Erythroblast (primary cell): Measurements from ENCODE around the gene RET.

ENCODE experiments used
- DNase-seq, 2 experiments: peaks; one replicate each; lab custom pipeline; 2025; lab: John Stamatoyannopoulos, UW
- GATA1 ChIP-seq: IDR thresholded peaks from 2 replicates; pipeline ENCODE4 v1.6.1; 2011; ENCODE audit warnings: low read depth, mild to moderate bottlenecking, control low read depth, low read length, moderate library complexity
- POLR2A ChIP-seq: IDR thresholded peaks from 2 replicates; pipeline ENCODE4 v1.6.1; 2011; ENCODE audit warnings: mild to moderate bottlenecking, low read length

Gene RET

GRCh38 chr10:43064331-43065075 lies 12.4 kb upstream of the RET start:
- DNase-seq: no peak
- TF ChIP-seq POLR2A (no peak), GATA1 (no peak)

- no peak for TF ChIP-seq GATA1
- TF ChIP-seq POLR2A: no peak
- DNase-seq: no peak
These were observed 11.6 kb upstream of the RET start for GRCh38 chr10:43065234-43065633.

- no peak for DNase-seq
- no peak for TF ChIP-seq GATA1
- TF ChIP-seq POLR2A: no peak
These were observed 11.1 kb upstream of the RET start for GRCh38 chr10:43065761-43066160.

- no peak for DNase-seq
- TF ChIP-seq POLR2A (no peak), GATA1 (no peak)
These were observed 10.4 kb upstream of the RET start for GRCh38 chr10:43066481-43066880.

- no peak for TF ChIP-seq GATA1
- no peak for TF ChIP-seq POLR2A
These were observed 9.3 kb upstream of the RET start for GRCh38 chr10:43067391-43068135.

GRCh38 chr10:43068136-43068395 lies 8.8 kb upstream of the RET start:
- TF ChIP-seq GATA1 (no peak), POLR2A (no peak)

More at GRCh38 chr10:43067391-43068135, 9.3 kb upstream of the RET start:
- DNase-seq: no peak

GRCh38 chr10:43068471-43069210 lies 8.2 kb upstream of the RET start:
- TF ChIP-seq GATA1: no peak
- TF ChIP-seq POLR2A: no peak
- DNase-seq: no peak

More at GRCh38 chr10:43068136-43068395, 8.8 kb upstream of the RET start:
- no peak for DNase-seq

GRCh38 chr10:43069211-43069515 lies 7.7 kb upstream of the RET start:
- DNase-seq: no peak
- no peak for TF ChIP-seq POLR2A
- no peak for TF ChIP-seq GATA1

- no peak for TF ChIP-seq POLR2A
- no peak for TF ChIP-seq GATA1
- no peak for DNase-seq
These were observed 7.3 kb upstream of the RET start for GRCh38 chr10:43069579-43069978.

GRCh38 chr10:43070121-43071085 lies 6.5 kb upstream of the RET start:
- TF ChIP-seq POLR2A (no peak), GATA1 (no peak)
- DNase-seq: no peak

- TF ChIP-seq POLR2A (no peak), GATA1 (no peak)
- DNase-seq: no peak
These were observed 4.8 kb upstream of the RET start for GRCh38 chr10:43071865-43072650.

- no peak for TF ChIP-seq POLR2A
- TF ChIP-seq GATA1: no peak
- no peak for DNase-seq
These were observed 3.7 kb upstream of the RET start for GRCh38 chr10:43073191-43073590.
